ENCODE data around the gene ADAMTSL4.

DNA sequence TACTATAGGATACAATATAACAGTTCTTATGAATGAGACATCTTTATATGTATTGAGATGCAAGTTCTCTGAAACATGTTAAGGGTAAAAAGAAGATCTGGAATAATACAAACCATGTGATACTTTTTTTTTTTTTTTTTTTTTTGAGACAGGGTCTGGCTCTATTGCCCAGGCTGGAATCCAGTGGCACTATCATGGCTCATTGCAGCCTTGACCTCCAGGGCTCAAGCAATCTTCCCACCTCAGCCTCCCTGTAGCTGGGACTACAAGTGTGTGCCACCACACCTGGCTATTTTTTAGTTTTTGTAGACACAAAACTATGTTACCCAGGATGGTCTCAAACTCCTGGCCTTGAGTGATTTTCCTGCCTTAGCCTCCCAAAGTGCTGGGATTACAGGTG, 52.3 kb downstream of the ADAMTSL4 start:
- TF ChIP-seq, protein P1, sequence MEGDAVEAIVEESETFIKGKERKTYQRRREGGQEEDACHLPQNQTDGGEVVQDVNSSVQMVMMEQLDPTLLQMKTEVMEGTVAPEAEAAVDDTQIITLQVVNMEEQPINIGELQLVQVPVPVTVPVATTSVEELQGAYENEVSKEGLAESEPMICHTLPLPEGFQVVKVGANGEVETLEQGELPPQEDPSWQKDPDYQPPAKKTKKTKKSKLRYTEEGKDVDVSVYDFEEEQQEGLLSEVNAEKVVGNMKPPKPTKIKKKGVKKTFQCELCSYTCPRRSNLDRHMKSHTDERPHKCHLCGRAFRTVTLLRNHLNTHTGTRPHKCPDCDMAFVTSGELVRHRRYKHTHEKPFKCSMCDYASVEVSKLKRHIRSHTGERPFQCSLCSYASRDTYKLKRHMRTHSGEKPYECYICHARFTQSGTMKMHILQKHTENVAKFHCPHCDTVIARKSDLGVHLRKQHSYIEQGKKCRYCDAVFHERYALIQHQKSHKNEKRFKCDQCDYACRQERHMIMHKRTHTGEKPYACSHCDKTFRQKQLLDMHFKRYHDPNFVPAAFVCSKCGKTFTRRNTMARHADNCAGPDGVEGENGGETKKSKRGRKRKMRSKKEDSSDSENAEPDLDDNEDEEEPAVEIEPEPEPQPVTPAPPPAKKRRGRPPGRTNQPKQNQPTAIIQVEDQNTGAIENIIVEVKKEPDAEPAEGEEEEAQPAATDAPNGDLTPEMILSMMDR (IDR thresholded peaks at IDR 0.05), result no peak
- TF ChIP-seq POLR2A (IDR thresholded peaks at IDR 0.05), result no peak
- TF ChIP-seq POLR2AphosphoS5 (IDR thresholded peaks at IDR 0.05), result no peak

Data from sigmoid colon (tissue), 4 donors.